Stimulated activated naive CD8-positive, alpha-beta T cell treated with anti-CD3 and anti-CD28 coated beads, Interleukin-15, Interleukin-2, amounts not matched to agents 100 ng/mL and 50 ng/mL, for 24 hours (primary cell): ENCODE measurements around the gene AICDA.
"Not testable (repeated sequence)": the region's sequence is repeated elsewhere in the genome, so short reads cannot be mapped to it uniquely, and the experiment has no call there.

Experiments used
- H3K27ac Mint-ChIP-seq: one replicate; pipeline ENCODE4 v1.8.0; 2021; ENCODE audit warnings: mild to moderate bottlenecking, mixed read lengths
- H3K27me3 Mint-ChIP-seq: one replicate; pipeline ENCODE4 v1.8.0; 2021; ENCODE audit warnings: mixed read lengths
- H3K36me3 Mint-ChIP-seq: one replicate; pipeline ENCODE4 v1.8.0; 2021; ENCODE audit warnings: low read depth, mixed read lengths
- H3K4me1 Mint-ChIP-seq: one replicate; pipeline ENCODE4 v1.8.0; 2021; ENCODE audit warnings: low read depth, mixed read lengths
- H3K4me3 Mint-ChIP-seq: one replicate; pipeline ENCODE4 v1.8.0; 2021; ENCODE audit warnings: mild to moderate bottlenecking, mixed read lengths
- H3K9me3 Mint-ChIP-seq: one replicate; pipeline ENCODE4 v1.8.0; 2021; ENCODE audit warnings: mixed read lengths

Gene AICDA

GRCh38 chr12:8590842-8591545, 21.7 kb downstream of the AICDA start:
- Mint-ChIP-seq H3K4me1 (peaks cover 13% of the 10 kb centered on the region), H3K4me3 (no peak overlapping the region), H3K27ac (no peak overlapping the region)

GRCh38 chr12:8589679-8590078, 23.0 kb downstream of the AICDA start:
- H3K9me3 Mint-ChIP-seq: no peaks in the 10 kb centered on the region
- H3K27ac Mint-ChIP-seq: no peak overlapping the region
- H3K36me3 Mint-ChIP-seq: no peaks in the 10 kb centered on the region
- no peak overlapping the region for H3K4me3 Mint-ChIP-seq
- H3K4me1 Mint-ChIP-seq: peaks cover 13% of the 10 kb centered on the region
- no peaks in the 10 kb centered on the region for H3K27me3 Mint-ChIP-seq

More at GRCh38 chr12:8590842-8591545, 21.7 kb downstream of the AICDA start:
- Mint-ChIP-seq H3K9me3 (no peaks in the 10 kb centered on the region), H3K36me3 (no peaks in the 10 kb centered on the region), H3K27me3 (no peaks in the 10 kb centered on the region)

- not testable (repeated sequence) for H3K36me3 Mint-ChIP-seq, H3K4me3 Mint-ChIP-seq, H3K9me3 Mint-ChIP-seq, H3K27me3 Mint-ChIP-seq, H3K4me1 Mint-ChIP-seq, H3K27ac Mint-ChIP-seq
Measured at GRCh38 chr12:8584478-8584877, 28.2 kb downstream of the AICDA start.

GRCh38 chr12:8584004-8584403, 28.7 kb downstream of the AICDA start:
- no peaks in the 10 kb centered on the region for H3K9me3 Mint-ChIP-seq
- no peak overlapping the region for H3K4me3 Mint-ChIP-seq
- H3K36me3 Mint-ChIP-seq: no peaks in the 10 kb centered on the region

GRCh38 chr12:8581098-8581784, 31.4 kb downstream of the AICDA start:
- Mint-ChIP-seq H3K27me3 (no peaks in the 10 kb centered on the region), H3K4me3 (no peak overlapping the region)

More at GRCh38 chr12:8584004-8584403, 28.7 kb downstream of the AICDA start:
- Mint-ChIP-seq H3K27me3 (no peaks in the 10 kb centered on the region), H3K4me1 (peaks cover 6% of the 10 kb centered on the region), H3K27ac (no peak overlapping the region)

GRCh38 chr12:8577879-8578278, 34.8 kb downstream of the AICDA start:
- Mint-ChIP-seq H3K27ac (no peak overlapping the region), H3K36me3 (no peaks in the 10 kb centered on the region), H3K4me1 (peaks cover 7% of the 10 kb centered on the region), H3K4me3 (no peak overlapping the region), H3K9me3 (no peaks in the 10 kb centered on the region), H3K27me3 (peaks cover 3% of the 10 kb centered on the region)

More at GRCh38 chr12:8581098-8581784, 31.4 kb downstream of the AICDA start:
- Mint-ChIP-seq H3K9me3 (no peaks in the 10 kb centered on the region), H3K36me3 (no peaks in the 10 kb centered on the region), H3K4me1 (peaks cover 7% of the 10 kb centered on the region), H3K27ac (no peak overlapping the region)

- Mint-ChIP-seq H3K4me1 (peaks cover 10% of the 10 kb centered on the region), H3K27me3 (peaks cover 3% of the 10 kb centered on the region), H3K4me3 (no peak overlapping the region), H3K27ac (no peak overlapping the region), H3K9me3 (no peaks in the 10 kb centered on the region), H3K36me3 (no peaks in the 10 kb centered on the region)
Measured at GRCh38 chr12:8572507-8572906, 40.2 kb downstream of the AICDA start.

- H3K4me1 Mint-ChIP-seq: no peaks in the 10 kb centered on the region
- no peaks in the 10 kb centered on the region for H3K36me3 Mint-ChIP-seq
- no peak overlapping the region for H3K27ac Mint-ChIP-seq
- H3K4me3 Mint-ChIP-seq: no peak overlapping the region
- H3K27me3 Mint-ChIP-seq: peaks cover 3% of the 10 kb centered on the region
- peaks cover 9% of the 10 kb centered on the region for H3K9me3 Mint-ChIP-seq
Measured at GRCh38 chr12:8566525-8566924, 46.1 kb downstream of the AICDA start.

- not testable (repeated sequence) for H3K9me3 Mint-ChIP-seq, H3K4me1 Mint-ChIP-seq, H3K4me3 Mint-ChIP-seq, H3K36me3 Mint-ChIP-seq, H3K27ac Mint-ChIP-seq, H3K27me3 Mint-ChIP-seq
Measured at GRCh38 chr12:8566052-8566451, 46.6 kb downstream of the AICDA start.

- Mint-ChIP-seq H3K9me3 (peaks cover 9% of the 10 kb centered on the region), H3K4me3 (no peak overlapping the region), H3K27me3 (peaks cover 3% of the 10 kb centered on the region), H3K4me1 (no peaks in the 10 kb centered on the region), H3K27ac (no peak overlapping the region), H3K36me3 (no peaks in the 10 kb centered on the region)
Measured at GRCh38 chr12:8564656-8565055, 48.0 kb downstream of the AICDA start.

GRCh38 chr12:8563356-8563755, 49.3 kb downstream of the AICDA start:
- Mint-ChIP-seq H3K9me3 (peaks cover 9% of the 10 kb centered on the region), H3K36me3 (no peaks in the 10 kb centered on the region), H3K4me1 (no peaks in the 10 kb centered on the region), H3K27me3 (peaks cover 3% of the 10 kb centered on the region), H3K27ac (no peak overlapping the region), H3K4me3 (no peak overlapping the region)

- H3K9me3 Mint-ChIP-seq: peaks cover 9% of the 10 kb centered on the region
- H3K36me3 Mint-ChIP-seq: no peaks in the 10 kb centered on the region
- peaks cover 3% of the 10 kb centered on the region for H3K27me3 Mint-ChIP-seq
- no peak overlapping the region for H3K4me3 Mint-ChIP-seq
- no peaks in the 10 kb centered on the region for H3K4me1 Mint-ChIP-seq
- H3K27ac Mint-ChIP-seq: no peak overlapping the region
Measured at GRCh38 chr12:8562310-8562709, 50.3 kb downstream of the AICDA start.

- H3K36me3 Mint-ChIP-seq: no peaks in the 10 kb centered on the region
- no peak overlapping the region for H3K4me3 Mint-ChIP-seq
- H3K9me3 Mint-ChIP-seq: peaks cover 9% of the 10 kb centered on the region
- H3K27ac Mint-ChIP-seq: no peak overlapping the region
- peaks cover 4% of the 10 kb centered on the region for H3K4me1 Mint-ChIP-seq
- peaks cover 3% of the 10 kb centered on the region for H3K27me3 Mint-ChIP-seq
Measured at GRCh38 chr12:8561011-8561410, 51.6 kb downstream of the AICDA start.

- Mint-ChIP-seq H3K27ac (no peak overlapping the region), H3K27me3 (peaks cover 3% of the 10 kb centered on the region), H3K36me3 (no peaks in the 10 kb centered on the region), H3K9me3 (peaks cover 9% of the 10 kb centered on the region), H3K4me3 (no peak overlapping the region), H3K4me1 (peaks cover 4% of the 10 kb centered on the region)
Measured at GRCh38 chr12:8559676-8560075, 53.0 kb downstream of the AICDA start.

- H3K4me3 Mint-ChIP-seq: no peak overlapping the region
- H3K9me3 Mint-ChIP-seq: no peaks in the 10 kb centered on the region
- H3K27me3 Mint-ChIP-seq: peaks cover 4% of the 10 kb centered on the region
- H3K36me3 Mint-ChIP-seq: no peaks in the 10 kb centered on the region
- H3K4me1 Mint-ChIP-seq: peaks cover 4% of the 10 kb centered on the region
- H3K27ac Mint-ChIP-seq: no peak overlapping the region
Measured at GRCh38 chr12:8556531-8557097, 56.0 kb downstream of the AICDA start.
